Liver (tissue), 9 donors: ENCODE measurements around the gene C12orf75. TPM values are rescaled to one million over a fixed set of nuclear protein-coding genes. Genes with fewer than 3 reads are reported as not detected.

ENCODE experiments used
- DNase-seq: peaks from one replicate; pipeline ENCODE4 v3.0.0-alpha.2; 2017; ENCODE audit warnings: low spot score
- H3K27ac ChIP-seq, 2 donors: one replicate each; pipeline ENCODE4 v1.7.0; 2013; ENCODE audit warnings: inconsistent platforms in 2 of 2, low read length in 2 of 2, control low read depth in 1 of 2, low read depth in 1 of 2, mild to moderate bottlenecking in 1 of 2
- H3K27me3 ChIP-seq, 4 donors: one replicate each; pipeline versions ENCODE4 v1.6.1 to v1.7.0; 2013; ENCODE audit warnings: low read length in 3 of 4, inconsistent platforms in 1 of 4, mild to moderate bottlenecking in 1 of 4, moderate library complexity in 1 of 4; ENCODE audit not compliant: control insufficient read depth in 4 of 4, insufficient read depth in 4 of 4
- H3K36me3 ChIP-seq, 4 donors: one replicate each; pipeline versions ENCODE4 v1.6.1 to v1.7.0; 2013; ENCODE audit warnings: low read length in 3 of 4, mild to moderate bottlenecking in 3 of 4, low read depth in 1 of 4, moderate library complexity in 1 of 4; ENCODE audit not compliant: control insufficient read depth in 4 of 4, insufficient read depth in 3 of 4
- H3K4me1 ChIP-seq, 4 donors: one replicate each; pipeline versions ENCODE4 v1.6.1 to v1.7.0; 2013; ENCODE audit warnings: low read length in 3 of 4, mild to moderate bottlenecking in 3 of 4, moderate library complexity in 1 of 4; ENCODE audit not compliant: control insufficient read depth in 4 of 4, insufficient read depth in 4 of 4
- H3K4me3 ChIP-seq, 3 donors: one replicate each; pipeline versions ENCODE4 v1.6.1 to v1.7.0; 2013; ENCODE audit warnings: low read length in 3 of 3, control low read depth in 1 of 3, low read depth in 1 of 3, mild to moderate bottlenecking in 1 of 3
- H3K9ac ChIP-seq, 2 donors: one replicate each; pipeline ENCODE4 v1.7.0; 2013; ENCODE audit warnings: low read length in 2 of 2, mild to moderate bottlenecking in 2 of 2, moderate library complexity in 2 of 2, control low read depth in 1 of 2, low read depth in 1 of 2
- H3K9me3 ChIP-seq, 4 donors: one replicate each; pipeline versions ENCODE4 v1.6.1 to v1.7.0; 2013; ENCODE audit warnings: low read length in 3 of 4; ENCODE audit not compliant: control insufficient read depth in 4 of 4
- ATF3 ChIP-seq: IDR thresholded peaks from 2 replicates; pipeline ENCODE4 v1.6.1; 2016; ENCODE audit warnings: antibody characterized with exemption
- CTCF ChIP-seq: fragments of 150-350 bp; IDR thresholded peaks from 2 replicates; pipeline ENCODE4 v1.5.1; 2017; ENCODE audit warnings: improper control_type of control experiment, low read depth, low read length; ENCODE audit not compliant: missing input control
- FOXA1 ChIP-seq: IDR thresholded peaks from 2 replicates; pipeline ENCODE4 v1.6.1; 2016; ENCODE audit warnings: antibody characterized with exemption
- FOXA2 ChIP-seq: IDR thresholded peaks from 2 replicates; pipeline ENCODE4 v1.6.1; 2016; ENCODE audit warnings: antibody characterized with exemption
- GABPA ChIP-seq, 2 donors: IDR thresholded peaks in 1 of 2; conservative IDR thresholded peaks in 1 of 2; 2 replicates each; pipeline ENCODE4 v1.6.1; 2016; ENCODE audit warnings: antibody characterized with exemption in 2 of 2, mild to moderate bottlenecking in 1 of 2, moderate library complexity in 1 of 2
- HNF4A ChIP-seq, 2 donors: conservative IDR thresholded peaks; 2 replicates each; pipeline ENCODE4 v1.6.1; 2016; ENCODE audit warnings: antibody characterized with exemption in 2 of 2, mild to moderate bottlenecking in 2 of 2
- HNF4G ChIP-seq: IDR thresholded peaks from 2 replicates; pipeline ENCODE4 v1.6.1; 2016; ENCODE audit warnings: antibody characterized with exemption
- JUND ChIP-seq, 2 donors: IDR thresholded peaks; 2 replicates each; pipeline ENCODE4 v1.6.1; 2016; ENCODE audit warnings: antibody characterized with exemption in 2 of 2
- MAX ChIP-seq: IDR thresholded peaks from 2 replicates; pipeline ENCODE4 v1.6.1; 2016; ENCODE audit warnings: antibody characterized with exemption
- NR2F2 ChIP-seq: IDR thresholded peaks from 2 replicates; pipeline ENCODE4 v1.6.1; 2016; ENCODE audit warnings: antibody characterized with exemption
- RAD21 ChIP-seq, 2 donors: IDR thresholded peaks; 2 replicates each; pipeline ENCODE4 v1.6.1; 2016; ENCODE audit warnings: antibody characterized with exemption in 2 of 2, mild to moderate bottlenecking in 2 of 2
- REST ChIP-seq: IDR thresholded peaks from 2 replicates; pipeline ENCODE4 v1.6.1; 2016; ENCODE audit warnings: antibody characterized with exemption, mild to moderate bottlenecking
- RXRA ChIP-seq, 2 donors: IDR thresholded peaks; 2 replicates each; pipeline ENCODE4 v1.6.1; 2017 to 2018; ENCODE audit warnings: antibody characterized with exemption in 2 of 2, mild to moderate bottlenecking in 1 of 2
- SP1 ChIP-seq: IDR thresholded peaks from 2 replicates; pipeline ENCODE4 v1.6.1; 2018; ENCODE audit warnings: antibody characterized with exemption, mild to moderate bottlenecking
- TAF1 ChIP-seq: conservative IDR thresholded peaks from 2 replicates; pipeline ENCODE4 v1.6.1; 2016; ENCODE audit warnings: antibody characterized with exemption, mild to moderate bottlenecking
- YY1 ChIP-seq: IDR thresholded peaks from 2 replicates; pipeline ENCODE4 v1.6.1; 2016; ENCODE audit warnings: antibody characterized with exemption, mild to moderate bottlenecking
- ZBTB33 ChIP-seq: IDR thresholded peaks from 2 replicates; pipeline ENCODE4 v1.6.1; 2016; ENCODE audit warnings: antibody characterized with exemption
- WGBS: extraction: QIAGEN DNeasy Blood & Tissue Kit; methylation state at CpG from one replicate; pipeline ENCODE4 v1.1.7; 2013; 5-methylcytosine and 5-hydroxymethylcytosine counted together
- polyA plus RNA-seq, 2 donors: library from polyadenylated mRNA; stranded (reverse) in 1 of 2; unstranded in 1 of 2; fragments of 200-250 nt in 1 of 2; fragments of >200 nt in 1 of 2; fragmentation: Nextera tagmentation in 1 of 2; extraction: Ambion mirVana in 1 of 2; gene quantifications; one replicate each; pipeline versions ENCODE4 v1.2.1 to v1.2.3, GENCODE V29; 2013 to 2015
- total RNA-seq, 2 donors: library from RNA; depleted of rRNA; stranded (reverse); fragments of >200 nt; gene quantifications; one replicate each; pipeline ENCODE4 v1.2.3, GENCODE V29; 2014
- donor health status: healthy.
- donor health status: healthy.
- donor health status: healthy.
- donor health status: healthy.
- donor health status: healthy.

C12orf75 gene
- total and polyA plus RNA-seq, 4 donors, result 1.2 to 3.9 (median 2.8) TPM

- H3K4me3 ChIP-seq, result no peak overlapping the region
- H3K9me3 ChIP-seq, result no peaks in the 10 kb centered on the region
- H3K9ac ChIP-seq, result no peak overlapping the region
- WGBS, result 89% methylated on average over 3 of the region's 3 CpGs
- DNase-seq, result no peak
- H3K27me3 ChIP-seq, result no peaks in the 10 kb centered on the region
- no peak for TF ChIP-seq TAF1
- no peak overlapping the region for H3K27ac ChIP-seq
- peaks cover 0 to 7% (median 4%) of the 10 kb centered on the region in 4 donors for H3K4me1 ChIP-seq
- no peaks in the 10 kb centered on the region for H3K36me3 ChIP-seq
Measured at GRCh38 chr12:105348142-105348541, 17.7 kb downstream of the C12orf75 start.

- no peaks in the 10 kb centered on the region for H3K36me3 ChIP-seq
Measured at GRCh38 chr12:105348561-105348960, 18.1 kb downstream of the C12orf75 start.

More at GRCh38 chr12:105348561-105348960, 18.1 kb downstream of the C12orf75 start:
- WGBS, result 90% methylated on average over 1 of the region's 1 CpG
- H3K4me3 ChIP-seq, result no peak overlapping the region
- no peak overlapping the region for H3K27ac ChIP-seq
- H3K4me1 ChIP-seq, result peaks cover 0 to 10% (median 4%) of the 10 kb centered on the region in 4 donors
- TF ChIP-seq MAX (no peak), REST (no peak), YY1 (no peak), NR2F2 (no peak), CTCF (no peak), JUND (IDR thresholded peaks at IDR 0.05) (no peak), TAF1 (no peak), GABPA (IDR thresholded peaks at IDR 0.05 in 1 of 2, conservative IDR thresholded peaks at IDR 0.05 in 1 of 2) (no peak), ATF3 (no peak), ZBTB33 (no peak), FOXA2 (no peak), RXRA (IDR thresholded peaks at IDR 0.05) (no peak), SP1 (no peak), HNF4G (no peak), FOXA1 (no peak), HNF4A (conservative IDR thresholded peaks at IDR 0.05) (no peak), RAD21 (IDR thresholded peaks at IDR 0.05) (no peak)
- H3K9ac ChIP-seq, result no peak overlapping the region
- no peaks in the 10 kb centered on the region for H3K9me3 ChIP-seq
- no peak for DNase-seq
- no peaks in the 10 kb centered on the region for H3K27me3 ChIP-seq
